KOPT-K1 (cell line): Measurements from ENCODE around the gene COPG2.

Source experiments
- H3K27ac ChIP-seq: fragments of 200-600 bp; sonication (generic); 2 replicates; pipeline ENCODE4 v1.5.1; 2016; ENCODE audit warnings: antibody characterized with exemption, mild to moderate bottlenecking, low read depth, low read length; ENCODE audit not compliant: poor library complexity, severe bottlenecking
- H3K36me3 ChIP-seq: fragments of 200-600 bp; sonication (generic); 2 replicates; pipeline ENCODE4 v1.5.1; 2017; ENCODE audit warnings: antibody characterized with exemption, mild to moderate bottlenecking, low read length, moderate library complexity; ENCODE audit not compliant: insufficient read depth
- H3K9me3 ChIP-seq: fragments of 200-600 bp; sonication (generic); 2 replicates; pipeline ENCODE4 v1.5.1; 2017; ENCODE audit warnings: antibody characterized with exemption, low read length, mild to moderate bottlenecking; ENCODE audit not compliant: insufficient read depth, poor library complexity, severe bottlenecking

Gene COPG2

GRCh38 chr7:130672146-130672545, 3.6 kb upstream of the COPG2 start:
- no peaks in the 10 kb centered on the region for H3K36me3 ChIP-seq
- H3K27ac ChIP-seq: no peak overlapping the region
- no peaks in the 10 kb centered on the region for H3K9me3 ChIP-seq

- no peaks in the 10 kb centered on the region for H3K9me3 ChIP-seq
- H3K27ac ChIP-seq: peak overlapping the region; percentile 84
- H3K36me3 ChIP-seq: peaks cover 7% of the 10 kb centered on the region
These were observed 645 bp upstream of the COPG2 start for GRCh38 chr7:130669085-130669700.

- Histone ChIP-seq H3K27ac (peak overlapping the region; percentile 84), H3K9me3 (no peaks in the 10 kb centered on the region), H3K36me3 (peaks cover 7% of the 10 kb centered on the region)
These were observed 823 bp downstream of the COPG2 start for GRCh38 chr7:130667593-130668257.

GRCh38 chr7:130662426-130662825, 6.1 kb downstream of the COPG2 start:
- Histone ChIP-seq H3K36me3 (peaks cover 39% of the 10 kb centered on the region), H3K9me3 (no peaks in the 10 kb centered on the region), H3K27ac (no peak overlapping the region)

GRCh38 chr7:130655286-130655685, 13.3 kb downstream of the COPG2 start:
- H3K9me3 ChIP-seq: no peaks in the 10 kb centered on the region
- H3K36me3 ChIP-seq: peaks cover 25% of the 10 kb centered on the region
- H3K27ac ChIP-seq: no peak overlapping the region

- H3K27ac ChIP-seq: no peak overlapping the region
These were observed 13.7 kb downstream of the COPG2 start for GRCh38 chr7:130654850-130655249.

GRCh38 chr7:130650611-130651120, 17.9 kb downstream of the COPG2 start:
- peaks cover 40% of the 10 kb centered on the region for H3K36me3 ChIP-seq
- no peak overlapping the region for H3K27ac ChIP-seq
- H3K9me3 ChIP-seq: peaks cover 20% of the 10 kb centered on the region

More at GRCh38 chr7:130654850-130655249, 13.7 kb downstream of the COPG2 start:
- Histone ChIP-seq H3K9me3 (no peaks in the 10 kb centered on the region), H3K36me3 (peaks cover 24% of the 10 kb centered on the region)

- H3K36me3 ChIP-seq: peaks cover 49% of the 10 kb centered on the region
These were observed 19.4 kb downstream of the COPG2 start for GRCh38 chr7:130649004-130649790.

GRCh38 chr7:130648580-130648979, 20.0 kb downstream of the COPG2 start:
- peaks cover 20% of the 10 kb centered on the region for H3K9me3 ChIP-seq
- H3K36me3 ChIP-seq: peaks cover 49% of the 10 kb centered on the region
- no peak overlapping the region for H3K27ac ChIP-seq

More at GRCh38 chr7:130649004-130649790, 19.4 kb downstream of the COPG2 start:
- H3K9me3 ChIP-seq: peaks cover 20% of the 10 kb centered on the region
- no peak overlapping the region for H3K27ac ChIP-seq

- H3K36me3 ChIP-seq: peaks cover 28% of the 10 kb centered on the region; the same call in 1 of the 2 replicates
- H3K27ac ChIP-seq: no peak overlapping the region
- H3K9me3 ChIP-seq: peaks cover 28% of the 10 kb centered on the region
These were observed 26.2 kb downstream of the COPG2 start for GRCh38 chr7:130642383-130642782.

GRCh38 chr7:130641497-130641896, 27.1 kb downstream of the COPG2 start:
- Histone ChIP-seq H3K9me3 (peaks cover 32% of the 10 kb centered on the region), H3K27ac (no peak overlapping the region), H3K36me3 (peaks cover 24% of the 10 kb centered on the region; the same call in 1 of the 2 replicates)

- Histone ChIP-seq H3K9me3 (peaks cover 37% of the 10 kb centered on the region), H3K36me3 (peaks cover 24% of the 10 kb centered on the region; the same call in 1 of the 2 replicates), H3K27ac (no peak overlapping the region)
These were observed 27.5 kb downstream of the COPG2 start for GRCh38 chr7:130641040-130641439.

GRCh38 chr7:130639388-130639787, 29.2 kb downstream of the COPG2 start:
- H3K9me3 ChIP-seq: peaks cover 45% of the 10 kb centered on the region
- peaks cover 15% of the 10 kb centered on the region; the same call in 1 of the 2 replicates for H3K36me3 ChIP-seq
- H3K27ac ChIP-seq: no peak overlapping the region

- Histone ChIP-seq H3K27ac (no peak overlapping the region), H3K36me3 (no peaks in the 10 kb centered on the region), H3K9me3 (peaks cover 38% of the 10 kb centered on the region)
These were observed 36.4 kb downstream of the COPG2 start for GRCh38 chr7:130632111-130632510.

- H3K9me3 ChIP-seq: peaks cover 19% of the 10 kb centered on the region
- no peaks in the 10 kb centered on the region for H3K36me3 ChIP-seq
- no peak overlapping the region for H3K27ac ChIP-seq
These were observed 39.6 kb downstream of the COPG2 start for GRCh38 chr7:130628901-130629300.
